VCaP (cell line): ENCODE measurements around the gene BAZ1B.
"Not testable (repeated sequence)": the region's sequence is repeated elsewhere in the genome, so short reads cannot be mapped to it uniquely, and the experiment has no call there.

ENCODE experiments used
- H3K27ac ChIP-seq: fragments of 450-650 bp; 2 replicates; pipeline ENCODE4 v1.5.1; 2017
- TF ChIP-seq, protein P1 (sequence below): fragments of 450-650 bp; conservative IDR thresholded peaks from 2 replicates; pipeline ENCODE4 v1.5.1; 2017; ENCODE audit warnings: mild to moderate bottlenecking, moderate library complexity

Gene BAZ1B

GRCh38 chr7:73432676-73433075, 89.4 kb downstream of the BAZ1B start:
- TF ChIP-seq, protein P1, sequence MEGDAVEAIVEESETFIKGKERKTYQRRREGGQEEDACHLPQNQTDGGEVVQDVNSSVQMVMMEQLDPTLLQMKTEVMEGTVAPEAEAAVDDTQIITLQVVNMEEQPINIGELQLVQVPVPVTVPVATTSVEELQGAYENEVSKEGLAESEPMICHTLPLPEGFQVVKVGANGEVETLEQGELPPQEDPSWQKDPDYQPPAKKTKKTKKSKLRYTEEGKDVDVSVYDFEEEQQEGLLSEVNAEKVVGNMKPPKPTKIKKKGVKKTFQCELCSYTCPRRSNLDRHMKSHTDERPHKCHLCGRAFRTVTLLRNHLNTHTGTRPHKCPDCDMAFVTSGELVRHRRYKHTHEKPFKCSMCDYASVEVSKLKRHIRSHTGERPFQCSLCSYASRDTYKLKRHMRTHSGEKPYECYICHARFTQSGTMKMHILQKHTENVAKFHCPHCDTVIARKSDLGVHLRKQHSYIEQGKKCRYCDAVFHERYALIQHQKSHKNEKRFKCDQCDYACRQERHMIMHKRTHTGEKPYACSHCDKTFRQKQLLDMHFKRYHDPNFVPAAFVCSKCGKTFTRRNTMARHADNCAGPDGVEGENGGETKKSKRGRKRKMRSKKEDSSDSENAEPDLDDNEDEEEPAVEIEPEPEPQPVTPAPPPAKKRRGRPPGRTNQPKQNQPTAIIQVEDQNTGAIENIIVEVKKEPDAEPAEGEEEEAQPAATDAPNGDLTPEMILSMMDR, result no peak

DNA sequence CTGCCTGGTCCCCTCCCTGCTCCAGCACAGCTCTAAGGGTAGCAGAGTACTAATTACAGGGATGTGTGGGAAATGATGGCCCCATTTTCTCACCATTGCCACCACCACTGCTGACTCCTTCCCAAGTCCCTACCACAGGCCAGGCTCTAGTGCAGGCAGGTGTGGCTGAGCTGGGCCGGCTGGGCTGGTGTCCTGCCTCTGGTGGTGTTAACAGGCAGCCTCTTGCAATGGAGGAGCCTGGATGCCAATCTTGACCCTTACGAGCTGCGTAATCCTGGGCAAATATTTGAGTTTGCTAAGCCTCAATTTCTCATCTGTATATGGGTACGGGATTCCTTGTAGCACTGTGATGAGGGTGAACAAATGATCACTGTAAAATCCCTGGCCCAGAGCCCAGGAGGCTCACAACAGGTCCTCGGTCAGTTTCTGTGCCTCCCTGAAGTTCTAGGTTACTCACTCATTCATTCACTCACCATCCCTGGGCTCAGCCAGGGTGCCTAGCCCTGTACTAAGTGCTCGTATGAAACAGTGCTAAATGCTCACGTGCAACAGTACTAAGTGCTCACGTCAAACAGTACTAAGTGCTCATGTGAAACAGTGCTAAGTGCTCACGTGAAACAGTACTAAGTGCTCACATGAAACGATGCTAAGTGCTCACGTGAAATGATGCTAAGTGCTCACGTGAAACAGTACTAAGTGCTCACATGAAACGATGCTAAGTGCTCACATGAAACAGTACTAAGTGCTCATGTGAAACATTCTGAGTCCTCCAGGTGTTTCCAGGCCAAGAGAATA, 90.9 kb downstream of the BAZ1B start:
- TF ChIP-seq, protein P1, result no peak

More at GRCh38 chr7:73432676-73433075, 89.4 kb downstream of the BAZ1B start:
- no peak overlapping the region for H3K27ac ChIP-seq

DNA sequence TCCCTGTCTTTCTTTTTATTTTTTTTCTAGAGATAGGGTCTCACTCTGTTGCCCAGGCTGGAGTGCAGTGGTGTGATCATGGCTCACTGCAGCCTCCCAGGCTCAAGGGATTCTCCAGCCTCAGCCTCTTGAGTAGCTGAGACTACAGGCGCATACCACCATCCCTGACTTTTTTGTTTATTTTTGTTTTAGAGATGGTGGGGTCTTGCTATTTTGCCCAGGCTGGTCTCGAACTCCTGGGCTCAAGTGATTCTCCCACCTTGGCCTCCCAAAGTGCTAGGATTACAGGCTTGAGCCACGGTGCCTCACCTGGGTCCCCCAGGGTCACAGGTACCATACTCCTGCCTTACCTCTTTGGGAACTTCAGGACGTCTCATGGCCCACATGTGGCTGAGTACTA, 91.6 kb downstream of the BAZ1B start:
- not testable (repeated sequence) for H3K27ac ChIP-seq

More for the DNA sequence above, 90.9 kb downstream of the BAZ1B start:
- no peak overlapping the region for H3K27ac ChIP-seq

GRCh38 chr7:73429622-73430505, 92.2 kb downstream of the BAZ1B start:
- no peak overlapping the region for H3K27ac ChIP-seq
- TF ChIP-seq, protein P1, result no peak

GRCh38 chr7:73429215-73429614, 92.9 kb downstream of the BAZ1B start:
- H3K27ac ChIP-seq, result no peak overlapping the region
- TF ChIP-seq, protein P1, result no peak

DNA sequence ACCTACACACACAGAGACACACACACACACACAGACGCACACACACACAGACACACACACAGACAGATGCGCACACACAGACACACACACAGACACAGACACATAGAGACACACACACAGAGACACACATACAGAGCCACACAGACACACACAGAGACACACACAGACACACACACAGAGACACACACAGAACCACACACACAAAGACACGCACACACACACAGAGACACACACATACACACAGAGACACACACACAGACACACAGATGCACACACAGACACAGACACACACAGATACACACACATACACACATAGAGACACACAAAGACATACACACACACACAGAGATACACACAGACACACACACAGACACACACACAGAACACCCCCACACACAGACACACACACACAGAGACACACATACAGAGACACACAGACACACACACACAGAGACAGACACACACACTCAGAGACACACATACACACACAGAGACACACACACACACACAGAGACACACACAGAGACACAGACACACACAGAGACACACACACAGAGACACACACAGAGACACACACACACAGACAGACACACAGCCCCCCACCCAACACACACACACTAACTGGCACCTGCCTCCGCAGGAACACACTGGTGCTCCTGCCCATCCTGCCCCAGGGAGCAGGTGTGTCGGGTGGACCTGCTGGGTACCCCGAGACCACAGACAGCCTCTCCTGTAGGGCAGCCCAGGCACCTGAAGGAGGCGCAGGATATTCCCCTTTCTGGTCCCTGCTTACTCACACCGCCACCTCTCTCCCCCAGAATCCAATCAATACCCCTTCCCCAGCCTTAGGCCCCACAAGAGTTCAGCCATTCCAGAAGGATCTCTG, 93.9 kb downstream of the BAZ1B start:
- no peak overlapping the region for H3K27ac ChIP-seq
- TF ChIP-seq, protein P1, result no peak

GRCh38 chr7:73426016-73426415, 96.1 kb downstream of the BAZ1B start:
- TF ChIP-seq, protein P1, result no peak

More at GRCh38 chr7:73426016-73426415, 96.1 kb downstream of the BAZ1B start:
- no peak overlapping the region for H3K27ac ChIP-seq
